Muscle layer of colon (tissue), 2 donors: ENCODE data around the gene RXRA.

Experiments used
- H3K27ac ChIP-seq: one replicate; pipeline ENCODE4 v1.7.0; 2013; ENCODE audit warnings: low read depth, mild to moderate bottlenecking, low read length, moderate library complexity
- H3K27me3 ChIP-seq, 2 donors: one replicate each; pipeline ENCODE4 v1.7.0; 2013; ENCODE audit warnings: low read length in 2 of 2, mild to moderate bottlenecking in 2 of 2; ENCODE audit not compliant: insufficient read depth in 2 of 2, control insufficient read depth in 1 of 2
- H3K36me3 ChIP-seq: one replicate; pipeline ENCODE4 v1.7.0; 2013; ENCODE audit warnings: mild to moderate bottlenecking, low read length; ENCODE audit not compliant: insufficient read depth
- H3K4me1 ChIP-seq: one replicate; pipeline ENCODE4 v1.7.0; 2013; ENCODE audit warnings: mild to moderate bottlenecking, low read length; ENCODE audit not compliant: insufficient read depth
- H3K4me3 ChIP-seq, 2 donors: one replicate each; pipeline ENCODE4 v1.7.0; 2013; ENCODE audit warnings: low read length in 2 of 2, low read depth in 1 of 2, mild to moderate bottlenecking in 1 of 2, moderate library complexity in 1 of 2
- H3K9ac ChIP-seq: one replicate; pipeline ENCODE4 v1.7.0; 2013; ENCODE audit warnings: low read length
- H3K9me3 ChIP-seq: one replicate; pipeline ENCODE4 v1.7.0; 2013; ENCODE audit warnings: mild to moderate bottlenecking, low read length
- donor health status: abdominal sarcoma.
- donor health status: Adenocarcinoma of cecum.

RXRA gene

DNA sequence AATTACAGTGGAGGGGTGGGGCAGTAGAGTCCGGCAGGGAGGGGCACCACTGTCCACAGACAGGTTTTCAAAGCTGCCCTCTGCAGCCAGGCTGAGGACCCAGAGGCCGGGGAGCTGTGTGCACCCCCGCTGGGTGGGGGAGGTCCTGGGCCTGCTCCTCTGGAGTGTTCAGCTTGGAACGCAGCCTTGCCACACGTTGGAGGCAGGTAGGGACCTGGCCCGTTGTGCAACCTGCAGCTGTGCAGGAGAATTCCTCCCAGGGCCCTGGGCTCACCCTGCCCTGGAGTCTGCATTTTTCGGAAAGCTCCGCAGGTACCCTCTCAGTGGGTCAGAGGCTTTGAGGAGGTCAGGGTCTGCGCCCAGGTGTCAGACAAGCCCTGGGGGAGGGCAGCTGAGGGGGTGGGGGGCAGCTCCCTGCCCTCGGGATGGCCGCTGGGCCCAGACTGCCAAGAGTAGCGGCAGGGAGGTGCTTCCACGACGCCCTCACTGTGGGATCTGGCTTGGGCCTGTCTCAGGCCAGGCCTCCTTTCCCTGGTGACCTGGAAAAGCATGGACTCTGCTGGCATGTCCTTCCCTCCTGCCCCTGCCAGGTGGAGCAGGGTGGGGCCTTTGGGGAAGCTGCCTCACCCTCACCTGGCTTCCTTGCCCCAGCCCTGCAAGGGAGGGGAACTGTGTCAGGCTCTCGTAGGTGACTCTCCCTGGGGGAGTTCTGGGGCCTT lies 29.5 kb downstream of the RXRA start:
- H3K9ac ChIP-seq: no peak overlapping the region

DNA sequence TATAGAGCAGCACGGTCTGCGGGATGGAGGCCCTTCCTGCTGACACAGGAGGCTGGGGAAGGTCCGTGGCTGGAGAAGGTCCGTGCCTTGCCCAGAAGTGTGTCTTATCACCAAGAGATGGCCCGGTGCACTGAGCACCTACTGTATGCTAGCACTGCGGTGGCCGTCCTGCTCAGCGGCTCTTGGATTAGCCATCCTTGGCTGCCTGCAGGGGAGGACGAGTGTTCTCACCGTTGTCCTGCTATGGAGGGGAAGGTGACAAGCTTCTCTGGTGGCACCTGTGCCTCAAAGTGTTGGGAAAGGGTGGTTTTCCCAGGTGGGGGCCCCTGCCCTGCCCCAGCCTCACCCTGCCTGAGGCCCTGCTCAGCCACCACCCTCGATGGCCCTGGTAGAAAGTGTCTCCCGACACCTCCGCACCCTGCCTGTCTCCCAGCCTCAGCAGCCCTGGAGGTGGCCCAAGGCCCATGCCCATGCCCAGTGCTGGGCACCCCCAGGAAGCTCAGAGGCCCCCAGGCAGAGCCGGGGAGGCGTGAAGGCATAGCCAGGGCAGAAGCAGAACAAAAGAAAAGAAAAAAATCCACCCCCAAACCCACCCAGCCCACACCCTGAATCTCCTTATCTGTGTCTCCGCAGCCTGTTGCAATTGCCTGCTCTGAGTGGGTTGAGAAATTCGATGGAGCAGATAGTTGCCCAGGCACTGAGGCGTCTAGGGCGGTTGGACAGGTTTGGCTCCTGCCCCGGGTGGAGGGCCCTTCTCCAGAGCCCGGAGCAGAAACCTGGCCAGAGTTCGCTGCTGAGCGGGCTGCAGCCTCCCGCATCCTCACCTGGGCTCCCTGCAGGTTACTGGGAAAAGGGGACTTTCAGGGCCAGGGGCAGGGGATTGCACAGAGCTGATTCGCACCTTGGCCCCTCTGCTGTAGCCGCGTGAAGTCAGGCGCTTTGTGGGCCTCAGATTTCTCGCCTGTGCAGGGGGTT lies 30.5 kb downstream of the RXRA start:
- H3K27me3 ChIP-seq: no peaks in the 10 kb centered on the region
- H3K36me3 ChIP-seq: no peaks in the 10 kb centered on the region
- H3K4me1 ChIP-seq: peaks cover 21% of the 10 kb centered on the region
- H3K27ac ChIP-seq: no peak overlapping the region
- no peak overlapping the region for H3K4me3 ChIP-seq
- H3K9me3 ChIP-seq: no peaks in the 10 kb centered on the region
- no peak overlapping the region for H3K9ac ChIP-seq

More for the DNA sequence above, 29.5 kb downstream of the RXRA start:
- Histone ChIP-seq H3K4me3 (no peak overlapping the region), H3K9me3 (no peaks in the 10 kb centered on the region), H3K36me3 (no peaks in the 10 kb centered on the region), H3K27me3 (no peaks in the 10 kb centered on the region), H3K27ac (no peak overlapping the region), H3K4me1 (peaks cover 21% of the 10 kb centered on the region)

DNA sequence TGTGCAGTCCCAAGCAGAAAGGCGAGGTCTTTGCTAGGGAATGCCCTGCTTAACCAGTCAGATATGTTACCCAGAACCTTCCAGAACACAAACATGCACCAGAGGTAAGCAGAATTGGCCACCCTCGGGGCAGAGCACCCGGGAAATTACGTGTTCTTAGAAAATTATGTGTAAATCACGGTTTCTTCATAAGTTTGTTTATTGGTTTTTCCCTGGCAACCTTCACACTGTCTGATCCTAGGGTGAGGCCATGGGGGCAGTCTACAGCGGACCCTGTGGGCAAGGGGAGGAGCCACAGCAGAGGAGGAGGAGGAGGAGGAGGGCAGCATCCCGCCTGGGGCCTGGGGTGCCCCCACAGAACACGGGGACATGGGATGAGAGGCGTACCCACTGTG lies 31.4 kb downstream of the RXRA start:
- H3K27ac ChIP-seq: no peak overlapping the region
- H3K4me1 ChIP-seq: peaks cover 21% of the 10 kb centered on the region
- H3K9ac ChIP-seq: no peak overlapping the region
- H3K36me3 ChIP-seq: no peaks in the 10 kb centered on the region
- H3K9me3 ChIP-seq: no peaks in the 10 kb centered on the region
- no peak overlapping the region for H3K4me3 ChIP-seq
- no peaks in the 10 kb centered on the region for H3K27me3 ChIP-seq

DNA sequence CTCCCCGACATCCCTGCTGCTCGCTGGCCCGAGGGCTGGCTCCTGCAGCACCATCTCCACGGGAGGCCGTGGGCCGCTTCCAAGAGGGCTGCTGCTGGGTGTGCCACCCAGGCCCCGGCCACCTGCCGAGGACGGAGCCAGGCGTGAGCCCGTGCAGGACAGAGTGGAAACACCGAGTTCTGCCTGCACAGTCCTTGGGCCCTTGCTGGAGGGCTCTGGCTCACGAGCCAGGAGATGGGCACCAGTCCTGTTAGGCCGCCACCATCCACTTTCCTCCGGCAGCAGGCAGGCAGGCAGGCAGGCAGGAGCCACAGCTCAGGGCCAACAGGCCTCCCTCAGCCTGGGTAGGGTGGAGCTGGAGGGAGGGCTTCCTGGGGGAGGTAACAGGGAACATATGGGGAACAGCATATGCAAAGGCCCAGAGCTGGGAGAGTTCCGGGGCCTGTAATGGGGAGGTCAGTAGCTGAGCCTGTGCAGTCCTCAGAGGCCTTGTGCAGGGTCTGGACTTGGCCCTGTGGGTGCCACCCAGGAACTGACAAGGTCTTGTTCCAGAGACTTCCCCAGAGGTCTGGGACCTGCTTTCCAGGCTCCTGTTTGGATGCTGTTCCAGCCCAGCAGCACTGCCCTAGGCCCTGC lies 31.9 kb downstream of the RXRA start:
- H3K9me3 ChIP-seq: no peaks in the 10 kb centered on the region
- H3K27me3 ChIP-seq: no peaks in the 10 kb centered on the region
- no peak overlapping the region for H3K4me3 ChIP-seq
- no peak overlapping the region for H3K9ac ChIP-seq
- H3K36me3 ChIP-seq: no peaks in the 10 kb centered on the region
- peaks cover 21% of the 10 kb centered on the region for H3K4me1 ChIP-seq
- no peak overlapping the region for H3K27ac ChIP-seq

DNA sequence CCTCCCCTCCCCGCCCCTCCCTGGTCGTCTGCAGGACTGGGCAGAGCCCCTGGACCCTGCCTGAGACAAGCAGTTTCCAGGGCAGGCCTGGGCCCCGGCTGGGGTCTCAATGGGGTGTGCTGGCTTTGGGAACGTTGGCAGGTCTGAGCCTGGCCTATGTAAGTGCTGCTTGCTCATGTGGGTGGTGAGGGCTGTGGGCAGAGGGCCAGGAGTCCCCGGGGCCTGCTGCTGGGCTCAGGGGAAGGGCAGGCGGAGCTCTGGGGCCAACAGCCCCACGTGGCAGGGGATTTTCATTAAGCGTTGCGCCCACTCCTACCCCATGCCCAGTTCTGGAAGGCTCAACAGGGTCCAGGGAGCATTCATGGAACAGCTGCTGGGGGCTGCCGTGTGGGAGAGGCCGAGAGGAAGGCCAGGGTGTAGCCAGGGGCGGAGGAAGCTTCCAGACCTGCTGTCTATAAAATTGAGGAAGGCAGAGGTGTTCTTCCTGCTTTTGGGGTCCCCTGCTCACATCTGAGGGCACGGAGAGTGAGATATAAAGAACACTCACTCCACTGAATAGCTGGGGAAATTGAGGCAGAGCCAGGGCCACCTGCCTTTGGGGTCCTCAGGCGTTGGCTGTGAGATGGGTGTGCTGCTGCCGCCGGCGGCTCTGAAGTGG lies 32.5 kb downstream of the RXRA start:
- Histone ChIP-seq H3K9ac (no peak overlapping the region), H3K4me1 (peaks cover 21% of the 10 kb centered on the region), H3K36me3 (no peaks in the 10 kb centered on the region), H3K27ac (no peak overlapping the region), H3K4me3 (no peak overlapping the region), H3K9me3 (no peaks in the 10 kb centered on the region), H3K27me3 (no peaks in the 10 kb centered on the region)

DNA sequence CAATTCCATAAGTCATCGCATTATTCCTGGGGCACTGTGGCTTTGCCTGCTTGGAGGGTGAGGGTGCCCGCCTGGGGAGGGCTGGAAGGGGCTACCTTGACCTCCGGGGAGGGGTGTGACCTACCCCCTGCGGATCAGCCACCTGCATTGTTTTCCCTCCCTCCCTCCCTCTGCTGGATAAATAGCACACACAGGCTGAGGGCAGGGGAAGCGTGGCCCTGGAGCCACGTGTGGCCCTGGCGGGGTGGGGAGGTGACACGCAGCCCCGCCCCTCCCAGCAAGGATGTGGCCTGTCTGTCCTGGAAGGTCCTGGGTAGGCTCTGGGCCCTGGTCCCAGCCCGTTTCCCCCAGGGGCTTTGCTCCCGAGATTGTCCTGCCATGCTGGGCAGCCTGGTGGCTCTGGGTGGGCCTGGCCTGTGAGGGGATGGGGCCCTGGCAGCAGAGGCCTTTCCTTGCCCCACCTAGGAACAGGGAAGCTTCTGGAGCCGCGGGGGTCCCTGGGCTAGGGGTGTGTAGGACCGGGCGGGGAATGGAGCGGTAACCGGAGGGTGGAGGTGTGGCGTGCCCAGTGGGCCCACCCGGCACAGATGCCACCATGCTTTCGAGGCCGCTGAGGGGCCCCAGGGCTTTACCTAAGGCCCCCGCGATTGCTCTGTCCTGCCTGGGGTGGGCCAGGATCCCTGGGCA lies 33.4 kb downstream of the RXRA start:
- peaks cover 21% of the 10 kb centered on the region for H3K4me1 ChIP-seq
- H3K9ac ChIP-seq: no peak overlapping the region
- no peaks in the 10 kb centered on the region for H3K36me3 ChIP-seq
- no peak overlapping the region for H3K4me3 ChIP-seq
- no peaks in the 10 kb centered on the region for H3K27me3 ChIP-seq
- H3K27ac ChIP-seq: no peak overlapping the region
- H3K9me3 ChIP-seq: no peaks in the 10 kb centered on the region

DNA sequence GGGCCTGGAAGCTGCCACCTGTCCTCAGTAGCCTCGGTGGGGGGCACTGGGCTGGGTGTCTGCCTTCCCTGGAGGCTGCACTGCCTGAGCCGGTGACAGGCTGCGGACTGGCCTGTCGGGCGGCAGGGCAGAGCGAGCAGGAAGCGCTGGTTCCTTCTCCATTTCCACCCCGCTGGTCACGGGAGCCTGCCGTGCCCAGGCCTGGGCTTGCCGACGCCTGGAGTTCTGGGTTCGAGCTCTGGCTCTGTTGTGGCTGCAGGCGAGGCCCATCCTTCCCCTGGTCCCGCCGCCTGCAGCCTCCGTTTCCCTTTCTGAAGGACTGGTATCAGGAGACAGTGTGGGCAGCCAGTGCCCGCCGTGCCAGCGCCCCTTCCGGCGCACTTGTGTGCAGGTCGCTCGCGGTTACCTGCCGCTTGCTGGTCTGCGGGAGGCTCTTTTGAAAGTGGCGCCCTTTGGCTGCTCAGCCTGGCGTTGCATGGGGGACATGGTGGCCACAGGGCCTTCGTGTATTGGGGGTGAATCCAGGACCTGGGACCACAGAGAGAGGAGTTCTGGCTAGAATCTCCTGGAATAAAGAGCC lies 34.0 kb downstream of the RXRA start:
- Histone ChIP-seq H3K9me3 (no peaks in the 10 kb centered on the region), H3K9ac (no peak overlapping the region), H3K27me3 (no peaks in the 10 kb centered on the region), H3K27ac (no peak overlapping the region), H3K36me3 (no peaks in the 10 kb centered on the region), H3K4me1 (peaks cover 25% of the 10 kb centered on the region), H3K4me3 (no peak overlapping the region)

DNA sequence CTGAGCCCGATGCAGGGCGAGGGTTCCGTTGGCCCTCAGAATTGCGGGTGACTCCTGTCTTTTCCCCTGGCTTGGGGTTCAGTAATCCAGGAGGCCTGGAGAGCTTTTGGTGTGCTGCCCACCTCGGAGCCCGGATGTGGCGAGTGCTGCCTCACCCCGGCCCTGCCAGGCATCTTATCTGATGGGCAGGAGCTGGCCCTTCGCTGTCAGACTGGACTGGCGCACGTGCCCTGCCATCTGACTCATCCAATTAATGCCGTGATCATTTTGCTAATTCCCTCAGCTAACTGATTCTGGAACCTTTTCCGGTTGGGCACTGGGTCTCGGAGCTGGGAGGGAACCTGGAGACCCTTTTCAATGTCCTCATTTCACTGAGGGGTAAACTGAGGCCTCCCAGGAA lies 34.6 kb downstream of the RXRA start:
- H3K36me3 ChIP-seq: no peaks in the 10 kb centered on the region
- H3K27me3 ChIP-seq: no peaks in the 10 kb centered on the region
- peaks cover 31% of the 10 kb centered on the region for H3K4me1 ChIP-seq
- H3K9ac ChIP-seq: no peak overlapping the region
- H3K27ac ChIP-seq: no peak overlapping the region
- no peak overlapping the region for H3K4me3 ChIP-seq
- no peaks in the 10 kb centered on the region for H3K9me3 ChIP-seq

DNA sequence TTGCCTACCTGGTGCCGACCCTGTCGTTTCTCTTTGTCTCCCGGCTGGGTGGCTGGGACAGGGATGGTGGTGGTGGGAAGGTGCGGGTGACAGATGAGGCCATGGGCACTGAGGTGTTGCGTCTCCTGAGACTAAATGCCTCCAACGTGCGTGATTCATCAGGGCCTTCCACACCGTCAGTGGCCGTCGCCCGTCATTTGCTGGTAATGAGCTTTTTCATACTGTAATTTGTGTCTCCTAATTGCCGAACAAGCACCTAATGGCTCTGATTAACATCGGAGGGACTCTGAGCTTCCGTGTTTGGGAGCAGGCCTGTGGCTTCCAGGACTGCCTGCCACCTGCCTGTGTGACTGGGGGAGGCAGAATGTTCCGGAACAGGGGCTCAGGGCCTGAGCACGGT lies 35.2 kb downstream of the RXRA start:
- Histone ChIP-seq H3K4me3 (no peak overlapping the region), H3K27ac (no peak overlapping the region), H3K36me3 (no peaks in the 10 kb centered on the region)

DNA sequence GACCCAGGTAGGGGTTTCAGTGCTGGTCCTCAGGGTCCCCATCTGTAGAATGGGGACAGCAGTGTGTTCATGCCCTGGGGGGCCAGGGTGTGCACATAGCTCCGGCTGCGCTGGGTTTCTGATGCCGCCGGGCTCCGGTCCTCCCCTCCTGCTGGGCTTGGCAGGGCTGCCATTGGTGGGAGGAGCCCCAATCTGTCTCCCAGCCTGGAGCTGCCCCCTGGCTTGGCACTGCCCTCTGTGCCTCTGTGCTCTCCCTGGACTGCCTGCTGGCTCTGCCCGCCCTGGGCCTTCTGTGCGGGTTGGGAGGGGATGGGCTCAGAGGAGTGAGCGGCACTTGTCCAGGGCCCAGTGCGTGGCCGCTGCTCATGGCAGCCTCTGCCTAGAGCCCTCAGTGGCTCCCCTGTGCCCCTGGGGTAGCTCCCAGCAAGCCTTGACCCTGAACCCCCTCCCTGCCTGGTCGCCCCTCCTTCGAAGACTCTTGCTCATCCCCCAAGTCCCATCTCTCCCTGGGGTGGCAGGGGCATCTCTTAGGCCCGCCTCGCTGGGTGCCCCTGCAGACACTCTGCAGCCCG lies 35.7 kb downstream of the RXRA start:
- Histone ChIP-seq H3K4me3 (no peak overlapping the region), H3K27ac (no peak overlapping the region), H3K9me3 (no peaks in the 10 kb centered on the region), H3K4me1 (peaks cover 42% of the 10 kb centered on the region), H3K27me3 (no peaks in the 10 kb centered on the region), H3K9ac (no peak overlapping the region), H3K36me3 (no peaks in the 10 kb centered on the region)

More for the DNA sequence above, 35.2 kb downstream of the RXRA start:
- Histone ChIP-seq H3K9ac (no peak overlapping the region), H3K27me3 (no peaks in the 10 kb centered on the region), H3K4me1 (peaks cover 37% of the 10 kb centered on the region), H3K9me3 (no peaks in the 10 kb centered on the region)
